SU-DHL-6 (cell line): ENCODE data around the gene EYS.

Experiments
- EZH2phosphoT487 ChIP-seq: fragments of 200-600 bp; sonication (generic), shearing (Covaris generic); conservative IDR thresholded peaks from 2 replicates; pipeline ENCODE4 v1.6.1; 2018; ENCODE audit warnings: mild to moderate bottlenecking, antibody characterized with exemption, low read length, moderate library complexity, mixed read lengths
- TF ChIP-seq, protein P1 (sequence below): fragments of 200-600 bp; sonication (generic); IDR thresholded peaks from one replicate; pipeline ENCODE4 v1.5.1; 2017; ENCODE audit warnings: antibody characterized with exemption, mild to moderate bottlenecking, low read length, moderate library complexity; ENCODE audit not compliant: insufficient read depth, poor library complexity, severe bottlenecking

DNA sequence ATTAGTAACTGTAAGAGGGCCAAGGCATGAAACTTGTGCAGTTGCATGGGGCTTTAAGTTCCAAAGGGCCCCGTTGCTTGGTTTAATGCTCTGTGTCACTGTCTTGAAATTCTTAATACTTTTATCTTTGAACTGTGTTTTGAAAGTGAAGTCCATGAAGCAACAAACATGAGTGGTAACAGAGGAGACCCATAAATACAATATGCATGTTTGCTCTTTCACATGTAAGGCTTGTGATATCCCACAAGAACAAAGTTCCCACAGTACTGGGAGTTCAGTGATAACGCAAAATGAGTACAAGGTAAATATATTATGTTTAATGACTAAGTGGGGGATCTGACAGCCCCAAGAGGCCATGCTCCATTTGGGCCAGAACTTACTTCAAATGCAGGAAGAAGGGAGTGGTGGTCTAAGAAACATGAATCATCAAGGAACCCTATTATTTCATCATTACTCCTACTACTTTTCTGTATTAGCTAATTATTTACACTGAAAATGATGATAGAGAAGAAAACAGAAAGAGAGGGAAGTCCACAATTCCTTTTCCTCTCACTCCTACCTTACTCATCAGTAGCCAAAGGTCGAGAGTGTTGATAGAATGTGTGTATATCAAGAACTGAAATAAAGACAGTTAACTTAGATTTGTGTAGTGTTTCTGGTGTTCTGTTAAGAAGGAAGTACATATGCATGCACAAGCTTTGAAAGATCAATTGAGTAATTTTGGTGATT, 1914.1 kb downstream of the EYS start:
- TF ChIP-seq, protein P1, sequence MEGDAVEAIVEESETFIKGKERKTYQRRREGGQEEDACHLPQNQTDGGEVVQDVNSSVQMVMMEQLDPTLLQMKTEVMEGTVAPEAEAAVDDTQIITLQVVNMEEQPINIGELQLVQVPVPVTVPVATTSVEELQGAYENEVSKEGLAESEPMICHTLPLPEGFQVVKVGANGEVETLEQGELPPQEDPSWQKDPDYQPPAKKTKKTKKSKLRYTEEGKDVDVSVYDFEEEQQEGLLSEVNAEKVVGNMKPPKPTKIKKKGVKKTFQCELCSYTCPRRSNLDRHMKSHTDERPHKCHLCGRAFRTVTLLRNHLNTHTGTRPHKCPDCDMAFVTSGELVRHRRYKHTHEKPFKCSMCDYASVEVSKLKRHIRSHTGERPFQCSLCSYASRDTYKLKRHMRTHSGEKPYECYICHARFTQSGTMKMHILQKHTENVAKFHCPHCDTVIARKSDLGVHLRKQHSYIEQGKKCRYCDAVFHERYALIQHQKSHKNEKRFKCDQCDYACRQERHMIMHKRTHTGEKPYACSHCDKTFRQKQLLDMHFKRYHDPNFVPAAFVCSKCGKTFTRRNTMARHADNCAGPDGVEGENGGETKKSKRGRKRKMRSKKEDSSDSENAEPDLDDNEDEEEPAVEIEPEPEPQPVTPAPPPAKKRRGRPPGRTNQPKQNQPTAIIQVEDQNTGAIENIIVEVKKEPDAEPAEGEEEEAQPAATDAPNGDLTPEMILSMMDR, result no peak
- no peak for TF ChIP-seq EZH2phosphoT487
